ENCODE results near the gene ZNF727.
"Not testable (repeated sequence)": the region's sequence is repeated elsewhere in the genome, so short reads cannot be mapped to it uniquely, and the experiment has no call there.

ZNF727 gene

DNA sequence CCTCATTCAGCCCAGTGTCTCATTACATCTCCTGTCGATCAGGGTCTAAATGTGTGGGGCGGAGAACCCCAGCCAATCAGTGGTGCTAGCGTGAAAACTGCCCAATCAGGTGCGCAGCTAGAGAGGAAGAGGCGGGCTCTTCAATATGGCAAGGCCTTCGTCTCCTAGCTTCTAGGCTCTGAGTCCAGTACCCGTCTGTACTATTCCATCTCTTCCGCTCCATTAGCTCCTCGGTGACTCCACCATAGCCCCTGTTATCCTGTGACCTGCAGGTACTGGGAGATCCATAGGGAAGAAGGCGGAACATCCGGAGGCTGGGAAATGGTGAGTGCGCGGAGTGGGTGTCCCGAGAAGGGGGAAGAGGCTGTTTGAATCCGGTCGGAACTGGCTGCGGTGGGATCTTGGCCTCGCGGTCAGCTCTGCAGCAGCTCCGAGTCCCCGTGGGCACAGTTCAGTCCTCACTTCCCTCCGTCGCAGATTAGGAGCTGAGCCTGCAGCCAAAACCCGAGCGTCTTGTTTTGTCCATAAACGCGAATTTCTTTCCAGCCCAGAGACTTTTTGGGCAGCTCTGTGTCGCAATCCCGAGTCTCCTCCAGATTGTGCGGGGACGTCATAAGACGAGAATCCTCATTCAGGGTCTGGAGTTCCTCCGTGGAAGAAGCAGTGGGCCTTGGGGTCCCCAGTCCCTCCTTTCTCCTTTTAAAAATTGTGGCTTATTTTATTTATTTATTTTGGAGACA, at the start of gene ZNF727:
Gene ZNF727, plus strand, starts transcription at position 134 of the 740 bp plus-strand sequence. Its CDS starts 188 bp downstream, at position 322.
- DNase-seq, result no peak

DNA sequence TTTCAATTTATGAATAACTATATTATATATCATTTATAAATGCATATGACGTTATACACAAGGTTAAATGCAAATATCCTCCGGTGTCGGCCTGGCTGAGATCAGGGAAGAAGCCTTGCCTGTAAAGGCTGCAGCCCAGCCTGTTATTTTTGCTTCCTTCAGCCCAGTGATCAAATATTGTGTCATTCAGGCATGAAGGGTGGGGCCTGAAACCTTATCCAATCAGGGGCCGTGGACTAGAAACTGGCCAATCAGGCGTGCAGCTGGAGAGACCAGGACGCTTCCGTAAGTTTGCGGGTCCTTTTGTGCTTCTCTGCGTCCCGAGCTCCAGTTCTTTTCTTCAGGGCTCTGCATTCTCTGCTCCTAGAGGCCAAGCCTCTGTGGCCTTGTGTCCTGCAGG, 46.7 kb upstream of the ZNF727 start, which contains the start of gene ZNF722:
Gene ZNF722, plus strand, starts transcription at position 301 of the 400 bp plus-strand sequence. CDS start 113 bp downstream, outside the sequence.
- DNase-seq, result no peak

DNA sequence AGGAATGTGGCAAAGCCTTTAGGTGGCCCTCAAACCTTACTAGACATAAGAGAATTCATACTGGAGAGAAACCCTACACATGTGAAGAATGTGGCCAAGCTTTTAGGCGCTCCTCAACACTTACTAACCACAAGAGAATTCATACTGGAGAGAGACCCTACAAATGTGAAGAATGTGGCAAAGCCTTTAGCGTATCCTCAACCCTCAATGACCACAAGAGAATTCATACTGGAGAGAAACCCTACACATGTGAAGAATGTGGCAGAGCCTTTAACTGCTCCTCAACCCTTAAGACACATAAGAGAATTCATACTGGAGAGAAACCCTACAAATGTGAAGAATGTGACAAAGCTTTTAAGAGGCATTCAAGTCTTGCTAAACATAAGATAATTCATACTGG, 29.7 kb upstream of the ZNF727 start:
- not testable (repeated sequence) for DNase-seq

DNA sequence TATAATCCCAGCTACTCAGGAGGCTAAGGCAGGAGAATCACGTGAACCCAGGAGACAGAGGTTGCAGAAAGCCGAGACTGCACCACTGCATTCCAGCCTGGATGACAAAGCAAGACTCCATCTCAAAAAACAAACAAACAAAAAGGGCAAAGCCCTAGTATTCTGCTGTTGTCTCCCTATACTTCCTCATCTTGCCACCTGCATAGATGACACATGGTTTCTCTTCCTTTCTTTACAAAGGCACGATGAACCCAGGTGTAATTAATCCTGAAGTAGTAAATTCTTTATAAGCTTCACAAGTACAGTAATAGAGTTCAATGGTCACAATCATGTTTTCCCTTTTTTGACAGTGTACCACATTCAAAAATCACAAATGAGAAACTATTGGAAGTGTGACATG, 9.8 kb upstream of the ZNF727 start:
- DNase-seq, result no peak

DNA sequence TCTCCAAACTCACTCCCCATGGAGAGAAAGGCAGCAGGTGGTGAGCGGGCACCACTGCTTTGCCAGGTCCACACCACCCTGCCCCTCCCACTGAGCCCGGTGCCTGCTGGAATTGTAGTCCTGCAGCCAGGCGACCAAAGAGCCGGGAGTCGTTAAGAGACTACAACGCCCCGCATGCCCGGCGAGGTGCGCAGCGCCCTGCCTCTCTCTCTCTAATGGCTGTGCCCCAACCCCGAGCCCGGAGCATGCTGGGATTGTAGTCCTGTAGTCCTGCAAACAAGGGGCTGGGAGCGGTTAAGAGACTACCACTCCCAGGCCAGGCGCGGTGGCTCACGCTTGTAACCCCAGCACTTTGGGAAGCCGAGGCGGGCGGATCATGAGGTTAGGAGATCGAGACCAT, 8.1 kb upstream of the ZNF727 start:
- no peak for DNase-seq

DNA sequence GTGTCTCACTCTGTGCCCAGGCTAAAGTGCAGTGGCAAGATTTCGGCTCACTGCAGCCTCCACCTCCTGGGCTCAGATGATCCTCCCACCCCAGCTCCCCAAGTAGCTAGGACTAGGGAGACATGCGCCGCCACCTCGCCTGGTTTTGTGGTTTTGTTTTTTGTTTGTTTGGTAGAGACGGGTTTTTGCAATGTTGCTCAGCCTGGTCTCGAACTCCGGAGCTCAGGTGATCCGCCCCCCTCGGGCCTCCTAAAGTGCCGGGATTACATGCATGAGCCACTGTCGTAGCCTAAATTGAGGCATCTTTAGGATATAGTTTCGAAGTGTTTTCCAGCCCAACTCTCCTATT, 781 bp downstream of the ZNF727 start:
- no peak for DNase-seq

DNA sequence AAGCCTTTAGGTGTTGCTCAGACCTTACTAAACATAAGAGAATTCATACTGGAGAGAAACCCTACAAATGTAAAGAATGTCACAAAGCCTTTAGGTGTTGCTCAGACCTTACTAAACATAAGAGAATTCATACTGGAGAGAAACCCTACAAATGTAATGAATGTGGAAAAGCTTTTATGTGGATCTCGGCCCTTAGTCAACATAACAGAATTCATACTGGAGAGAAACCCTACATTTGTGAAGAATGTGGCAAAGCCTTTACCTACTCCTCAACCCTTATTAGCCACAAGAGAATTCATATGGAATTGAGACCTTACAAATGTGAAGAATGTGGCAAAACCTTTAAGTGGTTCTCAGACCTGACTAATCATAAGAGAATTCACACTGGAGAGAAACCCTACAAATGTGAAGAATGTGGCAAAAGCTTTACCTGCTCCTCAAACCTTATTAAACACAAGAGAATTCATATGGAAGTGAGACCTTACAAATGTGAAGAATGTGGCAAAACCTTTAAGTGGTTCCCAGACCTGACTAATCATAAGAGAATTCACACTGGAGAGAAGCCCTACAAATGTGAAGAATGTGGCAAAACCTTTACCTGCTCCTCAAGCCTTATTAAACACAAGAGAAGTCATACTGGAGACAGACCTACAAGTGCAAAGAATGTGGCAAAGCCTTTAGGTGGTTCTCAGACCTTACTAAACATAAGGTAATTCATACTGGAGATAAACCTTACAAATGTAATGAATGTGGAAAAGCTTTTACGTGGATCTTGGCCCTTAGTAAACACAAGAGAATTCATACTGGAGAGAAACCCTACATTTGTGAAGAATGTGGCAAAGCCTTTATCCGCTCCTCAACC, 32.8 kb downstream of the ZNF727 start:
- DNase-seq, result not testable (repeated sequence)

DNA sequence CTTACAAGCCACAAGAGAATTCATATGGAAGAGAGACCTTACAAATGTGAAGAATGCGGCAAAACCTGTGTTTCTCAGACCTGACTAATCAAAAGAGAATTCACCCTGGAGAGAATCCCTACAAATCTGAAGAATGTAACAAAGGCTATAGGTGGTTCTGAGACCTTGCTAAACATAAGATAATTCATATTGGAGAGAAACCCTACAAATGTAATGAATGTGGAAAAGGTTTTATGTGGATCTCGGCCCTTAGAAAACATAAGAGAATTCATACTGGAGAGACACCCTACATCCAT, 33.4 kb downstream of the ZNF727 start:
- no peak for DNase-seq

DNA sequence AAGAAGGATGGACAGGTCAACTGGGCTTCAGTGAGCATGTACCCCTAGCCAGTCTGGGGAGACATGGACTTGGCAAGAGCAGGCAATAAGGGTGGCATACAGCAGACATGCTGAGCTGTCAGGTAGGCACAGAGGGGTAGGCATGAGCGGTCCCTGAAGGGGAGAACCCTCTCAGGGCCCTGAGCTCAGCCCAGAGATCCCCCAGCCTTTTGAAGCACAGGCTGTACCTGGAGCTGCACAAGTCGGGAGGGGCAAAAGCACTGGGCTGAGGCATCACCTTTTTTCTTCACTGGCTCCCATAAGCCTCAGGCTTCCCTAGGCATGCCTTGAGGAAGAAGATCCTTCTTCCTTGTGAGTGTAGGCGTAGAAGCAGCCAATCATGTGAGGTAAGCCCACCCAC, 42.3 kb downstream of the ZNF727 start:
- DNase-seq, result no peak

DNA sequence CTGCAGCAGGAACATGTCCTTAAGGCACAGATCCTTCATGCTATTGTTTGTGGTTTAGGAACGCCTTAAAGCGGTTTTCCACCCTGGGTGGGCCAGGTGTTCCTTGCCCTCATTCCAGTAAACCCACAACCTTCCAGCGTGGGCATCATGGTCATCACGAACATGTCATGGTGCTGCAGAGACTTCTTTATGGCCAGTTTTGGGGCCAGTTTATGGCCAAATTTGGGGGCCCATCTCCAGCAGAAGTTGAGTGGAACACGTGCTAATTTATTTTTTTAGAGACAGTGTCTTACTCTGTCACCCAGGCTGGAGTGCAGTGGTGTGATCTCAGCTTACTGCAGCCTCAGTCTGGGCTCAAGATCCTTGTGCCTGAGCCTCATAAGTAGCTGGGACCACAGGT, 43.6 kb downstream of the ZNF727 start:
- not testable (repeated sequence) for DNase-seq

Data from NCI-H446 (cell line).